Measurements from ENCODE around the gene CFAP61.

The CFAP61 gene

GRCh38 chr20:20292472-20292871 lies 240.1 kb downstream of the CFAP61 start:
- DNase-seq (ENCODE audit: extremely low read depth, low read depth), result no peak
- TF ChIP-seq CTCF (IDR thresholded peaks at IDR 0.05; ENCODE audit: low read depth, low read length), result no peak

- no peak for TF ChIP-seq CTCF (IDR thresholded peaks at IDR 0.05; ENCODE audit: low read depth, low read length)
- no peak for DNase-seq (ENCODE audit: extremely low read depth, low read depth)
These were observed 240.8 kb downstream of the CFAP61 start for GRCh38 chr20:20293141-20293540.

- TF ChIP-seq CTCF (IDR thresholded peaks at IDR 0.05; ENCODE audit: low read depth, low read length), result no peak
- no peak for DNase-seq (ENCODE audit: extremely low read depth, low read depth)
These were observed 241.5 kb downstream of the CFAP61 start for GRCh38 chr20:20293691-20294385.

- no peak for TF ChIP-seq CTCF (IDR thresholded peaks at IDR 0.05; ENCODE audit: low read depth, low read length)
- no peak for DNase-seq (ENCODE audit: extremely low read depth, low read depth)
These were observed 243.5 kb downstream of the CFAP61 start for GRCh38 chr20:20295621-20296498.

- DNase-seq (ENCODE audit: extremely low read depth, low read depth), result no peak
- no peak for TF ChIP-seq CTCF (IDR thresholded peaks at IDR 0.05; ENCODE audit: low read depth, low read length)
These were observed 244.8 kb downstream of the CFAP61 start for GRCh38 chr20:20297181-20297580.

- DNase-seq (ENCODE audit: extremely low read depth, low read depth), result no peak
- TF ChIP-seq CTCF (IDR thresholded peaks at IDR 0.05; ENCODE audit: low read depth, low read length), result no peak
These were observed 245.4 kb downstream of the CFAP61 start for GRCh38 chr20:20297752-20298151.

- TF ChIP-seq CTCF (IDR thresholded peaks at IDR 0.05; ENCODE audit: low read depth, low read length), result no peak
- no peak for DNase-seq (ENCODE audit: extremely low read depth, low read depth)
These were observed 247.6 kb downstream of the CFAP61 start for GRCh38 chr20:20299904-20300303.
